Mammary microvascular endothelial cell (primary cell): ENCODE measurements around the gene DIAPH3. TPM values are rescaled to one million over a fixed set of nuclear protein-coding genes. Genes with fewer than 3 reads are reported as not detected.

ENCODE experiments used
- total RNA-seq: library from RNA; depleted of rRNA; stranded (reverse); fragments of >200 nt; gene quantifications from 2 replicates; pipeline ENCODE4 v1.2.3, GENCODE V29; 2015

The DIAPH3 gene, protein sequence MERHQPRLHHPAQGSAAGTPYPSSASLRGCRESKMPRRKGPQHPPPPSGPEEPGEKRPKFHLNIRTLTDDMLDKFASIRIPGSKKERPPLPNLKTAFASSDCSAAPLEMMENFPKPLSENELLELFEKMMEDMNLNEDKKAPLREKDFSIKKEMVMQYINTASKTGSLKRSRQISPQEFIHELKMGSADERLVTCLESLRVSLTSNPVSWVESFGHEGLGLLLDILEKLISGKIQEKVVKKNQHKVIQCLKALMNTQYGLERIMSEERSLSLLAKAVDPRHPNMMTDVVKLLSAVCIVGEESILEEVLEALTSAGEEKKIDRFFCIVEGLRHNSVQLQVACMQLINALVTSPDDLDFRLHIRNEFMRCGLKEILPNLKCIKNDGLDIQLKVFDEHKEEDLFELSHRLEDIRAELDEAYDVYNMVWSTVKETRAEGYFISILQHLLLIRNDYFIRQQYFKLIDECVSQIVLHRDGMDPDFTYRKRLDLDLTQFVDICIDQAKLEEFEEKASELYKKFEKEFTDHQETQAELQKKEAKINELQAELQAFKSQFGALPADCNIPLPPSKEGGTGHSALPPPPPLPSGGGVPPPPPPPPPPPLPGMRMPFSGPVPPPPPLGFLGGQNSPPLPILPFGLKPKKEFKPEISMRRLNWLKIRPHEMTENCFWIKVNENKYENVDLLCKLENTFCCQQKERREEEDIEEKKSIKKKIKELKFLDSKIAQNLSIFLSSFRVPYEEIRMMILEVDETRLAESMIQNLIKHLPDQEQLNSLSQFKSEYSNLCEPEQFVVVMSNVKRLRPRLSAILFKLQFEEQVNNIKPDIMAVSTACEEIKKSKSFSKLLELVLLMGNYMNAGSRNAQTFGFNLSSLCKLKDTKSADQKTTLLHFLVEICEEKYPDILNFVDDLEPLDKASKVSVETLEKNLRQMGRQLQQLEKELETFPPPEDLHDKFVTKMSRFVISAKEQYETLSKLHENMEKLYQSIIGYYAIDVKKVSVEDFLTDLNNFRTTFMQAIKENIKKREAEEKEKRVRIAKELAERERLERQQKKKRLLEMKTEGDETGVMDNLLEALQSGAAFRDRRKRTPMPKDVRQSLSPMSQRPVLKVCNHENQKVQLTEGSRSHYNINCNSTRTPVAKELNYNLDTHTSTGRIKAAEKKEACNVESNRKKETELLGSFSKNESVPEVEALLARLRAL
- total RNA-seq, result 19.3 and 20.6 TPM in 2 replicates

GRCh38 chr13:60163478-60164233 lies at the start of gene DIAPH3:
Gene DIAPH3 (minus strand): TSS chr13:60163928. CDS start chr13:60163766, 162 bp downstream.

Other genes starting within 250 kb of the DIAPH3 start
- 6.0 and 9.2 TPM in 2 replicates for gene TDRD3, start 233.3 kb upstream of the DIAPH3 start, total RNA-seq